GM12873 (cell line): ENCODE measurements around the gene UBE2E2.

Experiments
- TF ChIP-seq, protein P1 (sequence below): IDR thresholded peaks from 2 replicates; pipeline ENCODE4 v1.5.1; 2012; ENCODE audit warnings: low read depth, mild to moderate bottlenecking, moderate library complexity, low read length, control low read depth; ENCODE audit not compliant: insufficient read depth; ENCODE audit errors: missing control alignments

The UBE2E2 gene

DNA sequence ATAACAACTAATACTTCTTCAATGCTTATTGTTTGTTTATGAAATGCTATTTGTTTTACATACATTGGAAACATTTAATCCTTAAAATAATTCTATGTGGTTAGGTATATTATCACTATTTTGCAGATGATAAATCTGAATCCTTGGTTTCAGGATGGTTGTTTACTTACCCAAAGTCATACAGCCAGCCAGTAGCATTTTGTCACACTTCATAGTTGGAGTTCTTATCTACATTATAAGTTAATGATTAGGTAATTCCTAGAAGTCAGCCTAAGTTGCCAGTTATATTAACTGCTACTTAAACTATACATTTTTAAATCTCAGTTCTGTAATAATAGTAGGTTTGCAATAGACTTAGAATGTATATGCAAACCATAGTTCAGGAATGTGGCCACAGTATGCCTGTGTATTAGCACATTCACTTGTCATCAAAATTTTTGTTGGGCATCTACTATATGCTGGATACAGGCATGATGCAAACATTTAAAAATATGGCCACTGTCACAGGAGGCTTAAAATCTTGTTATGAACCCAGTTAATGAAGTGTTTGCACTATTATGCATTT is 187.9 kb downstream of the UBE2E2 start:
- TF ChIP-seq, protein P1, sequence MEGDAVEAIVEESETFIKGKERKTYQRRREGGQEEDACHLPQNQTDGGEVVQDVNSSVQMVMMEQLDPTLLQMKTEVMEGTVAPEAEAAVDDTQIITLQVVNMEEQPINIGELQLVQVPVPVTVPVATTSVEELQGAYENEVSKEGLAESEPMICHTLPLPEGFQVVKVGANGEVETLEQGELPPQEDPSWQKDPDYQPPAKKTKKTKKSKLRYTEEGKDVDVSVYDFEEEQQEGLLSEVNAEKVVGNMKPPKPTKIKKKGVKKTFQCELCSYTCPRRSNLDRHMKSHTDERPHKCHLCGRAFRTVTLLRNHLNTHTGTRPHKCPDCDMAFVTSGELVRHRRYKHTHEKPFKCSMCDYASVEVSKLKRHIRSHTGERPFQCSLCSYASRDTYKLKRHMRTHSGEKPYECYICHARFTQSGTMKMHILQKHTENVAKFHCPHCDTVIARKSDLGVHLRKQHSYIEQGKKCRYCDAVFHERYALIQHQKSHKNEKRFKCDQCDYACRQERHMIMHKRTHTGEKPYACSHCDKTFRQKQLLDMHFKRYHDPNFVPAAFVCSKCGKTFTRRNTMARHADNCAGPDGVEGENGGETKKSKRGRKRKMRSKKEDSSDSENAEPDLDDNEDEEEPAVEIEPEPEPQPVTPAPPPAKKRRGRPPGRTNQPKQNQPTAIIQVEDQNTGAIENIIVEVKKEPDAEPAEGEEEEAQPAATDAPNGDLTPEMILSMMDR, result no peak

DNA sequence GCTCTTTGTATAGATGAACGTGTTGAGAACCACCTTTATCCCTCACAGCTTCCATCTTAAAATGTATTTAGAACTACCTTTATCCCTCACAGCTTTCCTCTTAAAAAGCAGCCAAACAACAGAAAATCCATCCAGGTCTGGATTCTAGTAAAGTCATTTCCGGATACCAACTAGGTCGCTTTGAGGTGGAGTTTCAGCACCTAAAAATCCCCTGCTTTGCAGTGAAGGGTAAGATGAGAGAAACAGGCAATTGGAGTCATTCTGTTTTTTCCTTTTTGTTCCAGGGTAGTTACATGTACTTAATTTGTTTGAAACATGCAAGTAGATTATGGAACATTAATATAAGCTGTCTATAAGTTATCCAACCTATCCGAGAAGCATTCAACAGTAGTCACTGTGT is 192.0 kb downstream of the UBE2E2 start:
- TF ChIP-seq, protein P1, result no peak

DNA sequence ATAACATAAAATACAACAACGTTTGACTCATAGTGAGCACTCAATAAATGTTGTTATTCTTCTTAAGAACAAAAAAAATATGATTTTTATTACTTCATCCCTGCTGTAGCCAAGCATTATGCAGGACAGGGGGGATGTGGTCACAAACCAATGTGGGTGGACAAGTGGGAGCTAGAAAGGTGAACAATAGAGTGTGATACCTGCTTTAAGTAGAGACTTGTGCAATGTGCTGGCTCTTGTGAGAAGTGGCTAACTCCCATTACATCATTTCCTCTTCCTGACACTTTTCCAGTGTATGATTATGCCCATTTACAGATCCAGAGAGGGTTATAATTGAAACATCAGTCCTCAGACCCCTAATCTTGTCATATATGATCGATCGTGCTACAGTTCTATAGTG is 193.6 kb downstream of the UBE2E2 start:
- TF ChIP-seq, protein P1, result no peak

DNA sequence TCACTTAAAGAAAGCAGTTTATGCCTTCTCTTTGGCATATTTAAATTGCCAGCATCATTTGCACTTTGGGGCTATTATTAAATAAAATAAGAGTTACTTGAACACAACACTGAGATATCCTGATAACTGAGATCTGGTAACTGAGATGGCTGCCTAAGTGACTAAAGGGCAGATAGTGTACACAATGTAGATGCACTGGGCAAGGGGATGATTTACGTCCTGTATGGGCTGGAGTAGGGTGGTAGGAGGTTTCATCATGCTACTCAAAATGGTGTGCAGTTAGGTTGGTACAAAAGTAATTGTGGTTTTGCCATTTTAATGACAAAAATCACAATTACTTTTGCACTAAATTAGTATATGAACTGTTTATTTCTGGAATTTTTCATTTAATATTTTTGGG is 196.1 kb downstream of the UBE2E2 start:
- TF ChIP-seq, protein P1, result no peak

DNA sequence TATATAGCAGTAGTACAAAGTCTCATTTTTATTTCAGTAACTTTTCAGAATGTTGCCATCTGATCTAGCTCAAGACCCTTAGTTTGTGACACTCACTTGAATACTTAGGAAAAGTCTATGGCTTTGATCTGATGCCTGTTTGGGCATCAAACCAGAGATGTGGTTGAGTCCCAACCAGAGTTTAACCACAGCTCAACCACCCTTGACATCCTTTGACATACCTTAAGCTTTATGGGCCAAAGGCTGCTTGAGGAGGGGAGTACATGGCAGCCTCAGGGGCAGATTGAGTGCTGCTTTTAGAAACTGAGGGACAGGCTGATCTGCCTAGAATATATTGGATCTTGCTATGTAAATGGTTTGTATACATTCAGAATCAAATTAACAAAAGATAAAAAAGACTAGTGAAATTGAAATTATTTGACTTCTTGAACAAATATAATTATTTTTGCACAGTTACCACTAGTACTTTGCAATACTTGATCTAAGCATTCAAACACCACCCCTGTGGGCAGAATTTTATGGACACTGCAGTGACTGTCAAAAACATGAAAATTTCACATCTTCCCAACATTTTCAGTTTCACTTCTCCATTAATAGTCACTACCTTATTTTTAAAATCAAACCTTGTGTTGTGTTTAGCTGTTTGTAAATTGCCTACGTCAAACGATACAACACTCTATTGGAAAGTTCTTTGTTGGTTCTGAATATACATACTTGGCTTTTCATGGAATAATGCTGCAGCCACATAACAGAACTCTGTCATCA is 199.8 kb downstream of the UBE2E2 start:
- TF ChIP-seq, protein P1, result no peak

DNA sequence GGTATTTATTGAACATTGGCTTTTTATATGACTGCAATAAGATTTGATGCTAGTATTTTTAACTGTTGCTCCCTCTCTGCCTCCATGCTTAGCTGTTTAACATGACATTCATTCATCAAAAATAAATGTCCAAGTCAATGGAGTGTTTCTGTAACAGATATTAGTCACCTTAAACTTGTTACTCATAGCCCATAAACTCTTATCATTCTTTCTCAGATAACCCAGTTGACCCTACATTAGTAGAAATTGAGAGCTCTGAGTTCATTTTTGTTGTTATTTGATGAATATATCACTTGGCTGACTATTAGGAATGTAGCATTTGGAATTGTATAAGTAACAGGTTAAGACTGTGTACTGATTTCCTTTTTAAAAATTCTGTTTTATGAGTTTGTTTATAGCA is 201.1 kb downstream of the UBE2E2 start:
- TF ChIP-seq, protein P1, result no peak

DNA sequence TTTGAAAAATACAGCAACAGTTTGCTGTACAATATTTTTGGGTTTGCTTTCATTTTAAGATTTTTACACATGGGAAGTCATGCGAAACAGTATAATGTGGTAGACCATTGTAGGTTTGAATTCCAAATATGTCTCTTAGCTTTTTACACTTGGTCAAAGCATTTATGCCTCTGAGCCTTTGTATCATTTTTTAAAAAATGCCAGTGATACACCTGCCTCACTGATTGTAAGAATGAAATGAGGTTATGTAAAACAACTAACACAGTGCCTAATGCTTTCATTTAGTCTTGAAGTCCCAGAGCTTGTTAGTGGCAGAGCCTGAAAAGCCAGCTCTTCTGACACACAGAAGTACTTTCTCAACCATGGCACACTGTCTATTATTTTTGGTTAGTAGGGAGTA is 202.0 kb downstream of the UBE2E2 start:
- TF ChIP-seq, protein P1, result no peak
